ENCODE measurements around the gene MGMT. TPM values are rescaled to one million over a fixed set of nuclear protein-coding genes. Genes with fewer than 3 reads are reported as not detected.

Gene MGMT
- total and polyA plus RNA-seq, 4 experiments from 2014 or later: 18.5 to 31.3 (median 24.4) TPM

GRCh38 chr10:129770286-129770685, 303.2 kb downstream of the MGMT start:
- intact Hi-C loops (cut with micrococcal nuclease): no loop called here
- ChIA-PET CTCF (ENCODE audit: partially characterized antibody) (no interaction called here), POLR2A (ENCODE audit: partially characterized antibody) (no interaction called here)
- Histone ChIP-seq H3K4me3 (ENCODE audit: low read length in 2 of 2) (no peak overlapping the region), H3K36me3 (ENCODE audit: insufficient read depth, low read length) (no peaks in the 10 kb centered on the region), H3K27me3 (ENCODE audit: insufficient read depth, low read length) (no peaks in the 10 kb centered on the region), H3K9me3 (ENCODE audit: control insufficient read depth in 1 of 2, low read length in 2 of 2) (no peaks in the 10 kb centered on the region), H3K4me1 (ENCODE audit: insufficient read depth, low read length) (no peaks in the 10 kb centered on the region), H3K27ac (ENCODE audit: low read depth, low read length) (no peak overlapping the region)
- Mint-ChIP-seq H3K4me3 (no peak overlapping the region), H3K4me1 (no peaks in the 10 kb centered on the region), H3K27me3 (no peaks in the 10 kb centered on the region), H3K9me3 (peaks cover 0 to 45% (median 21%) of the 10 kb centered on the region in 8 donors), H3K36me3 (peaks cover 30 to 56% of the 10 kb centered on the region in 2 donors), H3K27ac (no peak overlapping the region)
- no peak for DNase-seq

- H3K27ac Mint-ChIP-seq: no peak overlapping the region
- no peak overlapping the region for H3K27ac ChIP-seq (ENCODE audit: low read depth, low read length)
Observed at GRCh38 chr10:129771024-129771423, 304.0 kb downstream of the MGMT start.

GRCh38 chr10:129771576-129771975, 304.5 kb downstream of the MGMT start:
- Histone ChIP-seq H3K27ac (ENCODE audit: low read depth, low read length) (no peak overlapping the region), H3K9me3 (ENCODE audit: control insufficient read depth in 1 of 2, low read length in 2 of 2) (no peaks in the 10 kb centered on the region), H3K36me3 (ENCODE audit: insufficient read depth, low read length) (no peaks in the 10 kb centered on the region), H3K4me1 (ENCODE audit: insufficient read depth, low read length) (no peaks in the 10 kb centered on the region), H3K27me3 (ENCODE audit: insufficient read depth, low read length) (no peaks in the 10 kb centered on the region), H3K4me3 (ENCODE audit: low read length in 2 of 2) (no peak overlapping the region)
- DNase-seq: no peak
- Mint-ChIP-seq H3K4me1 (no peaks in the 10 kb centered on the region), H3K27me3 (no peaks in the 10 kb centered on the region), H3K27ac (peak overlapping the region in 1 of 7 donors; percentile 79), H3K36me3 (peaks cover 24 to 47% of the 10 kb centered on the region in 2 donors), H3K9me3 (peaks cover 0 to 48% (median 23%) of the 10 kb centered on the region in 8 donors), H3K4me3 (no peak overlapping the region)
- POLR2A ChIA-PET (ENCODE audit: partially characterized antibody): no interaction called here
- intact Hi-C loops (cut with micrococcal nuclease): no loop called here
- CTCF ChIA-PET (ENCODE audit: partially characterized antibody): no interaction called here

More at GRCh38 chr10:129771024-129771423, 304.0 kb downstream of the MGMT start:
- H3K9me3 ChIP-seq (ENCODE audit: control insufficient read depth in 1 of 2, low read length in 2 of 2): no peaks in the 10 kb centered on the region
- no peak for DNase-seq
- no peaks in the 10 kb centered on the region for H3K4me1 ChIP-seq (ENCODE audit: insufficient read depth, low read length)
- no peak overlapping the region for H3K4me3 ChIP-seq (ENCODE audit: low read length in 2 of 2)
- Mint-ChIP-seq H3K4me1 (no peaks in the 10 kb centered on the region), H3K27me3 (no peaks in the 10 kb centered on the region), H3K4me3 (no peak overlapping the region), H3K9me3 (peaks cover 0 to 48% (median 20%) of the 10 kb centered on the region in 8 donors), H3K36me3 (peaks cover 29 to 52% of the 10 kb centered on the region in 2 donors)
- ChIA-PET POLR2A (ENCODE audit: partially characterized antibody) (no interaction called here), CTCF (ENCODE audit: partially characterized antibody) (no interaction called here)
- no peaks in the 10 kb centered on the region for H3K27me3 ChIP-seq (ENCODE audit: insufficient read depth, low read length)
- intact Hi-C loops (cut with micrococcal nuclease): no loop called here
- H3K36me3 ChIP-seq (ENCODE audit: insufficient read depth, low read length): no peaks in the 10 kb centered on the region

- H3K4me3 Mint-ChIP-seq: no peak overlapping the region
- Histone ChIP-seq H3K27me3 (ENCODE audit: insufficient read depth, low read length) (no peaks in the 10 kb centered on the region), H3K4me1 (ENCODE audit: insufficient read depth, low read length) (no peaks in the 10 kb centered on the region), H3K4me3 (ENCODE audit: low read length in 2 of 2) (no peak overlapping the region), H3K36me3 (ENCODE audit: insufficient read depth, low read length) (no peaks in the 10 kb centered on the region), H3K9me3 (ENCODE audit: control insufficient read depth in 1 of 2, low read length in 2 of 2) (no peaks in the 10 kb centered on the region), H3K27ac (ENCODE audit: low read depth, low read length) (no peak overlapping the region)
- intact Hi-C loops (cut with micrococcal nuclease): no loop called here
- ChIA-PET CTCF (ENCODE audit: partially characterized antibody) (no interaction called here), POLR2A (ENCODE audit: partially characterized antibody) (no interaction called here)
- peaks cover 25 to 46% of the 10 kb centered on the region in 2 donors for H3K36me3 Mint-ChIP-seq
- H3K9me3 Mint-ChIP-seq: peaks cover 0 to 49% (median 26%) of the 10 kb centered on the region in 8 donors
- DNase-seq: no peak
- H3K27ac Mint-ChIP-seq: no peak overlapping the region
- no peaks in the 10 kb centered on the region for H3K27me3 Mint-ChIP-seq
- H3K4me1 Mint-ChIP-seq: no peaks in the 10 kb centered on the region
Observed at GRCh38 chr10:129771991-129772431, 305.0 kb downstream of the MGMT start.

DNA sequence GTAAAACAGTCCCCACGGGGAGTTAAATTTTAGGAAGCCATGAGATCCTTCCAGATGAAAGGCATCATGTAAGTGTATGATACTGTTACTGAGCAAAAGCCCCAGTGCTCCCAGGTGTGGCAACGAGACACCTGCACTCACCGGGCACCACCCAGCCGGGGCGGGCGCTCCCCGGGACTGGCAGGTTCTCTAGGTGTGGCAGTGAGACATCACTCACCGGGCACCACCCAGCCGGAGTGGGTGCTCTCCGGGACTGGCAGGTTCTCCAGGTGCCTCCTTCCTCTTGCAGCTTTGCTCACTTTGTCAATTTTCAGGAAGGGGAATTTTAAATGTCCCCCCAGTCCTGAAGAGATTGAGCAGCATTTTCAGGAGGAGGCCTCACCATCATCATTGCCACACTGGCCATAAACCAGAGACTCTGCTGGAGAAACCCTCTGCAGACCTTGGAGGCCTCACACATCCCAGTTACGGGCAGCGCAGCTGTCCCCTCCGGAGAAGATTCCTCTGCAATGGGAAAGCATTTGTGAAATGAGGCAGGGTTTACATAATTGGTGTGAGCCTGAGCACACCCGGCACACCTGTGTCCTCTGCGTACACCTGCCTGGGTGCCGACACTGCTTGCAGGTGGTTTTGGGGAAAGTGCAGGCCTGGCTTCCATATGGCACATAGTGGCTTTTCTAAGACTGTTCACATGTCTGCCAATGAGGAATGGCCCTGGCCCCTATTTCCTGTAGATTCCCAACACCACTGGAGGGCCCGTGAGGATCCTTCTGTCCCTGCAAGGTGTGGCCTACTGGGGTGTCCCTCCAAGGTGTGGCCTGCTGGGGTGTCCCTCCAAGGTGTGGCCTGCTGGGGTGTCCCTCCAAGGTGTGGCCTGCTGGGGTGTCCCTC, 305.7 kb downstream of the MGMT start:
- DNase-seq: no peak
- Mint-ChIP-seq H3K27ac (no peak overlapping the region), H3K4me1 (no peaks in the 10 kb centered on the region), H3K4me3 (no peak overlapping the region), H3K9me3 (peaks cover 0 to 51% (median 29%) of the 10 kb centered on the region in 8 donors), H3K36me3 (peaks cover 23 to 46% of the 10 kb centered on the region in 2 donors), H3K27me3 (no peaks in the 10 kb centered on the region)
- POLR2A ChIA-PET (ENCODE audit: partially characterized antibody): no interaction called here
- H3K4me1 ChIP-seq (ENCODE audit: insufficient read depth, low read length): no peaks in the 10 kb centered on the region
- no peaks in the 10 kb centered on the region for H3K9me3 ChIP-seq (ENCODE audit: control insufficient read depth in 1 of 2, low read length in 2 of 2)
- no peak overlapping the region for H3K4me3 ChIP-seq (ENCODE audit: low read length in 2 of 2)
- intact Hi-C loops (cut with micrococcal nuclease): no loop called here
- no peaks in the 10 kb centered on the region for H3K27me3 ChIP-seq (ENCODE audit: insufficient read depth, low read length)
- H3K36me3 ChIP-seq (ENCODE audit: insufficient read depth, low read length): no peaks in the 10 kb centered on the region
- no peak overlapping the region for H3K27ac ChIP-seq (ENCODE audit: low read depth, low read length)
- CTCF ChIA-PET (ENCODE audit: partially characterized antibody): no interaction called here

GRCh38 chr10:129773359-129773990, 306.4 kb downstream of the MGMT start:
- no peaks in the 10 kb centered on the region for H3K9me3 ChIP-seq (ENCODE audit: control insufficient read depth in 1 of 2, low read length in 2 of 2)
- no peaks in the 10 kb centered on the region for H3K4me1 ChIP-seq (ENCODE audit: insufficient read depth, low read length)
- Mint-ChIP-seq H3K27ac (no peak overlapping the region), H3K4me3 (no peak overlapping the region), H3K27me3 (no peaks in the 10 kb centered on the region), H3K4me1 (no peaks in the 10 kb centered on the region), H3K9me3 (peaks cover 0 to 50% (median 28%) of the 10 kb centered on the region in 8 donors), H3K36me3 (peaks cover 20 to 38% of the 10 kb centered on the region in 2 donors)
- ChIA-PET POLR2A (ENCODE audit: partially characterized antibody) (no interaction called here), CTCF (ENCODE audit: partially characterized antibody) (no interaction called here)
- intact Hi-C loops (cut with micrococcal nuclease): no loop called here
- H3K27me3 ChIP-seq (ENCODE audit: insufficient read depth, low read length): no peaks in the 10 kb centered on the region
- DNase-seq: no peak
- H3K27ac ChIP-seq (ENCODE audit: low read depth, low read length): no peak overlapping the region
- no peaks in the 10 kb centered on the region for H3K36me3 ChIP-seq (ENCODE audit: insufficient read depth, low read length)
- H3K4me3 ChIP-seq (ENCODE audit: low read length in 2 of 2): no peak overlapping the region

DNA sequence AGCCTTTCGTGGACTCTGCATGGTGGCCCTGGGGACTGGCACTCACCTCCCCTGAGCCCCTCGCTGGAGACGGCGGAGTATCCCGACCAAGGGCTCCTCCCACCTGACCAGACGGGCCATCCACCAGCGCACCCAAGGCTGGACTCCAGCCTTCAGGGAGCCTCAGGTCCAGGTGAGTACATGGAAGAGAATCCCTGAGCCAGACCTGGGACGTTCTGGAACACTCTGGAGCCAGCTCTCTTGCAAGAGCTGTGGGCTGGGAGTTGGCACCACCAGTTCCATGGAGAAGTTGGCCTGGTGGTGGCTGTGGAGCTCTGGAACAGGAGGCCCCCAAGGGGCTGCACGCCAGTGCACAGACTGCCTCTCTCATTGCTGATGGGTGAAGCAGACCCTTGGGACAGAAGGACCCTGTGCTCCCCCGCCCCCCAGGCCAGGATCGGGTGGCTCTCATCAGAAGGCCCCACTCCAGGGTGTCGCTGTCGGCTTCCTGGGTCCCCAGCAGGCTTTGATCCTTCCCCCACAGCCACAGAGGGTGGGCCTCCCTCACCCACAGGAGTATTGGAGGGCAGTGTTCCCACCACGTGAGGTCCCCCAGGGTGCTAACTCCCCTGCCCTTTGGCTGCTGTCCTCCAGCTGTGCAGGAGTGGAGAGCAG, 307.2 kb downstream of the MGMT start:
- H3K9me3 Mint-ChIP-seq: peaks cover 0 to 46% (median 27%) of the 10 kb centered on the region in 8 donors
- H3K4me3 Mint-ChIP-seq: no peak overlapping the region
- H3K27ac ChIP-seq (ENCODE audit: low read depth, low read length): no peak overlapping the region
- H3K36me3 Mint-ChIP-seq: peaks cover 19 to 33% of the 10 kb centered on the region in 2 donors
- H3K27me3 ChIP-seq (ENCODE audit: insufficient read depth, low read length): no peaks in the 10 kb centered on the region
- intact Hi-C loops (cut with micrococcal nuclease): no loop called here
- H3K27ac Mint-ChIP-seq: no peak overlapping the region
- no peaks in the 10 kb centered on the region for H3K4me1 Mint-ChIP-seq
- H3K4me1 ChIP-seq (ENCODE audit: insufficient read depth, low read length): no peaks in the 10 kb centered on the region
- H3K4me3 ChIP-seq (ENCODE audit: low read length in 2 of 2): no peak overlapping the region
- H3K36me3 ChIP-seq (ENCODE audit: insufficient read depth, low read length): no peaks in the 10 kb centered on the region
- H3K9me3 ChIP-seq (ENCODE audit: control insufficient read depth in 1 of 2, low read length in 2 of 2): no peaks in the 10 kb centered on the region
- H3K27me3 Mint-ChIP-seq: no peaks in the 10 kb centered on the region
- ChIA-PET CTCF (ENCODE audit: partially characterized antibody) (no interaction called here), POLR2A (ENCODE audit: partially characterized antibody) (no interaction called here)
- DNase-seq: no peak

Data from CD4-positive, alpha-beta memory T cell (primary cell).